Eye (tissue), 1 donor: ENCODE results near the gene MMP2.

Experiments
- DNase-seq: peaks from one replicate; pipeline ENCODE4 v3.0.0-alpha.2; 2015

The MMP2 gene

GRCh38 chr16:55478827-55479429 is at the start of gene MMP2:
MMP2 (plus strand) TSS chr16:55479198; CDS start chr16:55479480, 282 bp downstream.
- DNase-seq, result peak; percentile 88

- DNase-seq, result no peak
These were observed 46.0 kb upstream of the MMP2 start for GRCh38 chr16:55433030-55433429.

- no peak for DNase-seq
These were observed 45.5 kb upstream of the MMP2 start for GRCh38 chr16:55433535-55433934.

- DNase-seq, result no peak
These were observed 45.0 kb upstream of the MMP2 start for GRCh38 chr16:55434000-55434399.

- no peak for DNase-seq
These were observed 43.6 kb upstream of the MMP2 start for GRCh38 chr16:55435387-55435786.

GRCh38 chr16:55436587-55436986 is 42.4 kb upstream of the MMP2 start:
- no peak for DNase-seq

GRCh38 chr16:55437625-55438024 is 41.4 kb upstream of the MMP2 start:
- DNase-seq, result no peak

GRCh38 chr16:55438281-55438680 is 40.7 kb upstream of the MMP2 start:
- DNase-seq, result no peak

GRCh38 chr16:55439101-55439690 is 39.8 kb upstream of the MMP2 start:
- DNase-seq, result peak; percentile 21

GRCh38 chr16:55443434-55444346 is 35.3 kb upstream of the MMP2 start:
- no peak for DNase-seq

- DNase-seq, result no peak
These were observed 34.1 kb upstream of the MMP2 start for GRCh38 chr16:55444754-55445485.

- DNase-seq, result no peak
These were observed 31.8 kb upstream of the MMP2 start for GRCh38 chr16:55447231-55447630.

GRCh38 chr16:55452996-55453395 is 26.0 kb upstream of the MMP2 start:
- no peak for DNase-seq

GRCh38 chr16:55453909-55454308 is 25.1 kb upstream of the MMP2 start:
- no peak for DNase-seq

GRCh38 chr16:55454861-55455260 is 24.1 kb upstream of the MMP2 start:
- DNase-seq, result no peak

GRCh38 chr16:55462241-55462640 is 16.8 kb upstream of the MMP2 start:
- DNase-seq, result no peak

GRCh38 chr16:55464375-55464774 is 14.6 kb upstream of the MMP2 start:
- DNase-seq, result no peak

- DNase-seq, result peak; percentile 97
These were observed 13.7 kb upstream of the MMP2 start for GRCh38 chr16:55465077-55465896.

GRCh38 chr16:55466209-55466608 is 12.8 kb upstream of the MMP2 start:
- DNase-seq, result no peak

GRCh38 chr16:55467898-55468297 is 11.1 kb upstream of the MMP2 start:
- no peak for DNase-seq

GRCh38 chr16:55468352-55468990 is 10.5 kb upstream of the MMP2 start:
- DNase-seq, result no peak
